Brain microvascular endothelial cell (primary cell): Measurements from ENCODE around the gene SOWAHA.

Experiments
- DNase-seq: peaks from one replicate; pipeline ENCODE4 v3.0.0-alpha.2; 2020
- H3K27ac ChIP-seq: fragments of 250-450 bp; sonication (Bioruptor Pico); 2 replicates; pipeline ENCODE4 v1.5.1; 2020; ENCODE audit warnings: mild to moderate bottlenecking, moderate library complexity
- H3K27me3 ChIP-seq: fragments of 250-450 bp; sonication (Bioruptor Pico); replicated peaks from 2 replicates; pipeline ENCODE4 v1.5.1; 2020; ENCODE audit warnings: mild to moderate bottlenecking
- H3K36me3 ChIP-seq: fragments of 250-450 bp; sonication (Bioruptor Pico); replicated peaks from 2 replicates; pipeline ENCODE4 v1.5.1; 2020; ENCODE audit warnings: mild to moderate bottlenecking
- H3K4me3 ChIP-seq: 2 replicates; pipeline ENCODE4 v1.5.1; 2011; ENCODE audit warnings: low read depth, mild to moderate bottlenecking, control low read depth, low read length, moderate library complexity
- CTCF ChIP-seq: IDR thresholded peaks from 2 replicates; pipeline ENCODE4 v1.5.1; 2011; ENCODE audit warnings: low read depth, mild to moderate bottlenecking, moderate library complexity, low read length, control low read depth, inconsistent platforms; ENCODE audit errors: missing control alignments
- in situ Hi-C: cut with HindIII; loops from 2 replicates; pipeline ENCODE4 v1.10.0; 2017; ENCODE audit warnings: low sequenced_read_pairs, low pct_ligation_motif_present

Gene SOWAHA

GRCh38 chr5:132831095-132831860 is 18.2 kb downstream of the SOWAHA start:
- H3K27ac ChIP-seq, result no peak overlapping the region
- in situ Hi-C loops, result no loop called here
- TF ChIP-seq CTCF, result no peak
- no peaks in the 10 kb centered on the region for H3K27me3 ChIP-seq
- no peak for DNase-seq
- peak overlapping the region; percentile 61 for H3K4me3 ChIP-seq
- no peaks in the 10 kb centered on the region for H3K36me3 ChIP-seq

GRCh38 chr5:132832612-132833011 is 19.5 kb downstream of the SOWAHA start:
- H3K27ac ChIP-seq, result no peak overlapping the region
- H3K36me3 ChIP-seq, result no peaks in the 10 kb centered on the region
- no peak overlapping the region for H3K4me3 ChIP-seq
- no peaks in the 10 kb centered on the region for H3K27me3 ChIP-seq
- no peak for DNase-seq
- in situ Hi-C loops, result no loop called here
- no peak for TF ChIP-seq CTCF

- Histone ChIP-seq H3K27ac (no peak overlapping the region), H3K36me3 (no peaks in the 10 kb centered on the region), H3K4me3 (no peak overlapping the region), H3K27me3 (no peaks in the 10 kb centered on the region)
- in situ Hi-C loops, result no loop called here
- no peak for TF ChIP-seq CTCF
- no peak for DNase-seq
Observed at GRCh38 chr5:132834057-132834456, 21.0 kb downstream of the SOWAHA start.

GRCh38 chr5:132836852-132837251 is 23.8 kb downstream of the SOWAHA start:
- in situ Hi-C loops, result no loop called here
- H3K4me3 ChIP-seq, result no peak overlapping the region
- no peak for TF ChIP-seq CTCF

GRCh38 chr5:132837868-132838267 is 24.8 kb downstream of the SOWAHA start:
- no peak for TF ChIP-seq CTCF
- no peaks in the 10 kb centered on the region for H3K27me3 ChIP-seq
- no peak overlapping the region for H3K4me3 ChIP-seq
- no peak overlapping the region for H3K27ac ChIP-seq
- in situ Hi-C loops, result no loop called here
- DNase-seq, result no peak
- no peaks in the 10 kb centered on the region for H3K36me3 ChIP-seq

More at GRCh38 chr5:132836852-132837251, 23.8 kb downstream of the SOWAHA start:
- H3K27me3 ChIP-seq, result no peaks in the 10 kb centered on the region
- no peak for DNase-seq
- no peaks in the 10 kb centered on the region for H3K36me3 ChIP-seq
- no peak overlapping the region for H3K27ac ChIP-seq
